LNCAP (cell line): ENCODE data around the gene CACNA1G.

Source experiments
- CTCF ChIP-seq: fragments of 450-650 bp; IDR thresholded peaks from 2 replicates; pipeline ENCODE4 v1.5.1; 2017; ENCODE audit warnings: mild to moderate bottlenecking

CACNA1G gene

GRCh38 chr17:50527155-50527762, 33.3 kb upstream of the CACNA1G start:
- TF ChIP-seq CTCF, result no peak

GRCh38 chr17:50527949-50528474, 32.5 kb upstream of the CACNA1G start:
- TF ChIP-seq CTCF, result no peak

- TF ChIP-seq CTCF, result no peak
These were observed 30.7 kb upstream of the CACNA1G start for GRCh38 chr17:50529849-50530248.

GRCh38 chr17:50531428-50532025, 29.0 kb upstream of the CACNA1G start:
- TF ChIP-seq CTCF, result no peak

- no peak for TF ChIP-seq CTCF
These were observed 28.0 kb upstream of the CACNA1G start, which contains the start of gene EPN3 for GRCh38 chr17:50532452-50533024. Gene EPN3 (plus strand): TSS chr17:50532735. CDS start chr17:50536557, 3,822 bp downstream.

- no peak for TF ChIP-seq CTCF
These were observed 27.3 kb upstream of the CACNA1G start for GRCh38 chr17:50533185-50533584.

GRCh38 chr17:50533720-50534148, 26.8 kb upstream of the CACNA1G start:
- no peak for TF ChIP-seq CTCF
